ENCODE results near the gene ZBTB8B. TPM values are rescaled to one million over a fixed set of nuclear protein-coding genes. Genes with fewer than 3 reads are reported as not detected.

The ZBTB8B gene
- polyA plus RNA-seq (2012; ENCODE audit: insufficient read length, low read depth) = 0.05 TPM

DNA sequence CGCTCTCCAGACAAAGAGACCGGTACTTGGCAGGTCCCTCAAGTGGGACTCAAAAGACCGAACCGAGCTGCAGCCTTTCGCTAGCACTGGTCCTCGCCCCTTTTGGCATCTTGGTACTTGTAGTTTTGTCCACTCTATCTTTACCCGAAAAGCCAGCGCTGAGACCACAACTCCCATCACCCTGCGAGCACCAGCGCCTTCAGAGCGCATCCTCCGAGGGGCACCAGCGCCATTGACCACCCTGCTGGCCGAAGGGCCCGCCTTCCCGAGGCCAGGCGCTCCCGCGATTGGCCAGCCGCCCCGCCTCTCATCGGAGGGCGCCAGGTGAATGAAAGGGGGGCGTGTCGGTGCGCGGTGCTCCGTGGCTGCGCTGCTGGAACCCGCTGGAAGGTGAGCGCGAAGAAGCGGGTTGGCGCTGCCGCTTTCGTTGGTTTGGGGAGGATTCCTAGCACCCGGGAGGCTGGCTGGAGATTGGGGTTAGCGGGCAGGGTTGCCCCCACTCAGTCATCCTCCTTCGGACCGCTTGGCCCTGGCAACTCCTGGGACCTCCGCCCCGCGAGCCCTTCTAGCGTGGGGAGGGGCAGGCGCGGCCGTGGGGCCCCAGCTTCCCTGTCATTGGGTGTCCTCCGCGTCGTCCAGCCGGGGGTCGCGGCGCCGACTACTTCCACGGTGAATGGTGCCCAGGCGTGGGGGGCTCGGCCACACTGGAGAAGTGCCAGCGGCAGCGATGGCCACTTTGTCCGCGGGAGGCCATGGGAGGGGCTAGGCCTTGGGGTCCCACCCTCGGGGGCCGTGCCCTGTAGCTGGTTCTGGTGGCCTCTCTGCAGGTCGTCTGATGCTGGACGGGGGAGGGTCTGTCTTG is at the start of gene ZBTB8B:
Gene ZBTB8B (plus strand): TSS at position 357 of the 862 bp plus-strand sequence. CDS start 5,553 bp downstream, outside the sequence.
- TF ChIP-seq FOXP2 (optimal IDR thresholded peaks at IDR 0.05; ENCODE audit: borderline replicate concordance, extremely low read depth, extremely low read length, insufficient read depth) (peak; percentile 13), SIN3A (IDR thresholded peaks at IDR 0.05; ENCODE audit: borderline replicate concordance, insufficient read depth, low read length) (peak; percentile 86; the same call in 1 of the 2 replicates)
- TF ChIP-seq, protein P1, sequence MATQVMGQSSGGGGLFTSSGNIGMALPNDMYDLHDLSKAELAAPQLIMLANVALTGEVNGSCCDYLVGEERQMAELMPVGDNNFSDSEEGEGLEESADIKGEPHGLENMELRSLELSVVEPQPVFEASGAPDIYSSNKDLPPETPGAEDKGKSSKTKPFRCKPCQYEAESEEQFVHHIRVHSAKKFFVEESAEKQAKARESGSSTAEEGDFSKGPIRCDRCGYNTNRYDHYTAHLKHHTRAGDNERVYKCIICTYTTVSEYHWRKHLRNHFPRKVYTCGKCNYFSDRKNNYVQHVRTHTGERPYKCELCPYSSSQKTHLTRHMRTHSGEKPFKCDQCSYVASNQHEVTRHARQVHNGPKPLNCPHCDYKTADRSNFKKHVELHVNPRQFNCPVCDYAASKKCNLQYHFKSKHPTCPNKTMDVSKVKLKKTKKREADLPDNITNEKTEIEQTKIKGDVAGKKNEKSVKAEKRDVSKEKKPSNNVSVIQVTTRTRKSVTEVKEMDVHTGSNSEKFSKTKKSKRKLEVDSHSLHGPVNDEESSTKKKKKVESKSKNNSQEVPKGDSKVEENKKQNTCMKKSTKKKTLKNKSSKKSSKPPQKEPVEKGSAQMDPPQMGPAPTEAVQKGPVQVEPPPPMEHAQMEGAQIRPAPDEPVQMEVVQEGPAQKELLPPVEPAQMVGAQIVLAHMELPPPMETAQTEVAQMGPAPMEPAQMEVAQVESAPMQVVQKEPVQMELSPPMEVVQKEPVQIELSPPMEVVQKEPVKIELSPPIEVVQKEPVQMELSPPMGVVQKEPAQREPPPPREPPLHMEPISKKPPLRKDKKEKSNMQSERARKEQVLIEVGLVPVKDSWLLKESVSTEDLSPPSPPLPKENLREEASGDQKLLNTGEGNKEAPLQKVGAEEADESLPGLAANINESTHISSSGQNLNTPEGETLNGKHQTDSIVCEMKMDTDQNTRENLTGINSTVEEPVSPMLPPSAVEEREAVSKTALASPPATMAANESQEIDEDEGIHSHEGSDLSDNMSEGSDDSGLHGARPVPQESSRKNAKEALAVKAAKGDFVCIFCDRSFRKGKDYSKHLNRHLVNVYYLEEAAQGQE (IDR thresholded peaks at IDR 0.05; ENCODE audit: insufficient read depth in 1 of 2, low read depth in 2 of 2, low read length in 2 of 2) = no peak

DNA sequence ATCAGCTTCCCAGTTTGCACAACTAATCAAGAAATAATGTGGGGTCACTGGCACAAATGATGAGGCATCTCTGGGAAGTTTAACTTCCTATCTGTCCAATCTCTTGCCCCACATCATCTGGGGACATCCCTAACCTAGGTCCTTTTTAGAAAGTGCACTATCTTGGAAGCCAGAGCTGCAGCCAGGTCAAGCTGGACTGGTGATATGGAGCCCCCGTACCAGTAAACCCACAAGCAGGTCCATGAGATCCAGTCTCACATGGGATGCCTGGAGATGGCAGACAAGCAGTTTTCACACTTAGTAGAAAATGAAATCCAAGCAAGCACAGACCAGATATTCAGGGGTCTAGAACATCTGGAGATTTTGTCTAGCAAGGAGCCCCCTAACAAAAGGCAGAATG is 43.1 kb upstream of the ZBTB8B start:
- no peak for TF ChIP-seq FOXP2 (optimal IDR thresholded peaks at IDR 0.05; ENCODE audit: borderline replicate concordance, extremely low read depth, extremely low read length, insufficient read depth)
- no peak for TF ChIP-seq SIN3A (IDR thresholded peaks at IDR 0.05; ENCODE audit: borderline replicate concordance, insufficient read depth, low read length)
- TF ChIP-seq, protein P1 (IDR thresholded peaks at IDR 0.05; ENCODE audit: insufficient read depth in 1 of 2, low read depth in 2 of 2, low read length in 2 of 2) = no peak
- TF ChIP-seq TAF1 (IDR thresholded peaks at IDR 0.05; ENCODE audit: borderline replicate concordance, insufficient read depth, low read length) = no peak
- TF ChIP-seq POLR2AphosphoS5 (IDR thresholded peaks at IDR 0.05; ENCODE audit: low read depth, low read length) = no peak

DNA sequence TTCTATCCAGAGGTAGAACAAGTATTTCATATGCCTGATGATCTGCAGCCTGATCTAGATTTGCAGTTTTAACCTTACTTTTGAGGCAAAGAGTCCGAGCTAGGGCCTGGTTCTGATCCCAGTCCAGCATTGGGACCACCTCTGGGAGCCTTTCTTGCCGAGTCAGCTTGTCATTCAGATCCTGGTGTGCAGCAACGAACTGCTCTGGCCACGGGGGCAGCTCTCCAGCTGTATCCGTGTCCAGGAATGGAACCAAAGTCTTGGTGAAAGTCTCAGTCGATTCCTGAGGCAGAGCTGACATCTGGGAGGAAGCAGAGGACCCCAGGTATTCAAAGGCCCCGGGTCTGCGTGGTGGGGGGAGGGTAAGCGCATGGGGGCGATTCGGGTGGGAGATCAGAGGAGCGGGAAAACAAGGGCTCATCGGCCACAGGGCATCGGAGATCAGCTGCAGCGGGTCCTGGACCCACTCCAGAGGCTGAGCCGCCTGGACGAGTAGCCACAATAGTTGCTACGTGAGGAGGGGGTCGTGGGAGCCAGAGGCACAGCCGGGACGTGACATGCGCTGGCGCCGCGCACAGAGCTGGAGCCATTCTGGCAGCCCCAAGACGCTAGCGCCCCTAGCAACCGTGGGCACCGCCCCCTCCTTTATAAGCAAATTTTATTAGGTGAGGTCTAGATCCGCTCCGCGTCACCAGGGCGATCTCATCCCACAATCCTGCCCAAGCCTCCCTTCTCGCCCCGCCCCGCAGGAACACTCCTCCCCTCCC is 38.2 kb upstream of the ZBTB8B start:
- no peak for TF ChIP-seq POLR2AphosphoS5 (IDR thresholded peaks at IDR 0.05; ENCODE audit: low read depth, low read length)
- TF ChIP-seq, protein P1 (IDR thresholded peaks at IDR 0.05; ENCODE audit: insufficient read depth in 1 of 2, low read depth in 2 of 2, low read length in 2 of 2) = no peak
- TF ChIP-seq FOXP2 (optimal IDR thresholded peaks at IDR 0.05; ENCODE audit: borderline replicate concordance, extremely low read depth, extremely low read length, insufficient read depth) = no peak
- TF ChIP-seq TAF1 (IDR thresholded peaks at IDR 0.05; ENCODE audit: borderline replicate concordance, insufficient read depth, low read length) = no peak
- no peak for TF ChIP-seq SIN3A (IDR thresholded peaks at IDR 0.05; ENCODE audit: borderline replicate concordance, insufficient read depth, low read length)

DNA sequence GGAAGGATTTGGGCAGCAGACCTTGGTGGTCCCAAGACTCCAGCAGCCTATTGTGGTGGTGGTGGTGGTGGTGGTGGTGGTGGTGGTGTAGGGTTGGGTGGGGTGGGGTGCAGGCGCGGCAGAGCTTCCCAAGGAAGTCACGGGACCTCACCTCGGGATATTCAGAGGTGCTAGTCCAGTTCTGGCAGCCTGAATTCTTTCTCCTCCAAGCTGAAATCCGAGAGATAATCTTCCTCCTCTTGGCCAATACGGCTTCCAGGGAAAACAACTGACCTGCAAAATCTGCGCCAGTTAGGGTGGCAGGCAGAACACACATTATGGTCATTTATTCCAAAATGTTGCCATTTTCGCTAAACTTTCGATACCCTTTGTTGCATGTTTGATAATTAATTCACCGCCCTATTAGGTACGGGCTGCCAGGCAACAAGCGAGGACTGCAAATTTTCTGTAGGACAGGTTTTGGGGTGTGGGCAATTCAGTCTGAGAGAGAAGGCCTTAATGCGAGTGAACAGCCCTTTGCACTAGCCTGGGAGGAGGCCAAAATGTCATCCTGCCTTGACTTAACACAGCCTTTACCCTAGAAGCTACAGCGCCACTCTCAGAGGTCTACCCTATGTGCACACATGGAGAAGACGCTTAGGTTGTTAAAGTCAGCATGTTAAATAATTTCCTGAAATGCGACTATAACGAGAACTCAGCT is 37.5 kb upstream of the ZBTB8B start:
- TF ChIP-seq SIN3A (IDR thresholded peaks at IDR 0.05; ENCODE audit: borderline replicate concordance, insufficient read depth, low read length) = no peak
- TF ChIP-seq, protein P1 (IDR thresholded peaks at IDR 0.05; ENCODE audit: insufficient read depth in 1 of 2, low read depth in 2 of 2, low read length in 2 of 2) = no peak
- no peak for TF ChIP-seq FOXP2 (optimal IDR thresholded peaks at IDR 0.05; ENCODE audit: borderline replicate concordance, extremely low read depth, extremely low read length, insufficient read depth)
- TF ChIP-seq POLR2AphosphoS5 (IDR thresholded peaks at IDR 0.05; ENCODE audit: low read depth, low read length) = no peak
